Astrocyte of the cerebellum (primary cell): ENCODE results near the gene MMP20.

ENCODE experiments used
- DNase-seq: peaks from one replicate; pipeline ENCODE4 v3.0.0-alpha.2; 2011; ENCODE audit warnings: low read depth
- H3K4me3 ChIP-seq: 2 replicates; pipeline ENCODE4 v1.5.1; 2011; ENCODE audit warnings: mild to moderate bottlenecking, low read depth, low read length, moderate library complexity
- CTCF ChIP-seq: IDR thresholded peaks from 2 replicates; pipeline ENCODE4 v1.5.1; 2012; ENCODE audit warnings: low read length, low read depth, moderate library complexity, mild to moderate bottlenecking; ENCODE audit errors: missing control alignments
- in situ Hi-C: cut with HindIII; loops from 2 replicates; pipeline ENCODE4 v1.10.0; 2017; ENCODE audit warnings: low sequenced_read_pairs

The MMP20 gene

GRCh38 chr11:102625177-102625576 lies at the start of gene MMP20:
Gene MMP20, minus strand, starts transcription at chr11:102625332. Its CDS starts 13 bp downstream, at chr11:102625319.
- no peak within 1 kb of the TSS for H3K4me3 ChIP-seq
- no peak for DNase-seq
- in situ Hi-C loops, result no loop called here
- no peak for TF ChIP-seq CTCF

- no peak for DNase-seq
- H3K4me3 ChIP-seq, result no peak overlapping the region
- TF ChIP-seq CTCF, result no peak
- in situ Hi-C loops, result no loop called here
These were observed 44.5 kb upstream of the MMP20 start for GRCh38 chr11:102669664-102670063.

- peak; percentile 15 for DNase-seq
- no peak overlapping the region for H3K4me3 ChIP-seq
- in situ Hi-C loops, result no loop called here
- peak; percentile 88 for TF ChIP-seq CTCF
These were observed 41.3 kb upstream of the MMP20 start for GRCh38 chr11:102666331-102666957.

- H3K4me3 ChIP-seq, result no peak overlapping the region
- in situ Hi-C loops, result no loop called here
- DNase-seq, result no peak
- peak; percentile 31 for TF ChIP-seq CTCF
These were observed 39.0 kb upstream of the MMP20 start for GRCh38 chr11:102664001-102664752.

GRCh38 chr11:102662607-102663006 lies 37.5 kb upstream of the MMP20 start:
- no peak overlapping the region for H3K4me3 ChIP-seq
- no peak for TF ChIP-seq CTCF
- in situ Hi-C loops, result no loop called here
- DNase-seq, result no peak

GRCh38 chr11:102661040-102661439 lies 35.9 kb upstream of the MMP20 start:
- no peak for DNase-seq
- in situ Hi-C loops, result no loop called here
- no peak for TF ChIP-seq CTCF
- no peak overlapping the region for H3K4me3 ChIP-seq
